Neural crest cell (in vitro differentiated cells): Measurements from ENCODE around the gene POLD2. TPM values are rescaled to one million over a fixed set of nuclear protein-coding genes. Genes with fewer than 3 reads are reported as not detected.

Source experiments
- DNase-seq: peaks from one replicate; pipeline ENCODE4 v3.0.0; 2021; ENCODE audit warnings: low read depth, mixed read lengths, low spot score
- H3K27ac Mint-ChIP-seq: one replicate; pipeline ENCODE4 v1.8.0; 2021; ENCODE audit warnings: mild to moderate bottlenecking, mixed read lengths; ENCODE audit not compliant: unreplicated experiment
- H3K27me3 Mint-ChIP-seq: 2 replicates; pipeline ENCODE4 v1.8.0; 2021; ENCODE audit warnings: low read depth, mild to moderate bottlenecking, mixed read lengths
- H3K36me3 Mint-ChIP-seq: 2 replicates; pipeline ENCODE4 v1.8.0; 2021; ENCODE audit warnings: low read depth, mild to moderate bottlenecking, mixed read lengths
- H3K4me1 Mint-ChIP-seq: 2 replicates; pipeline ENCODE4 v1.8.0; 2021; ENCODE audit warnings: mixed read lengths
- H3K4me3 Mint-ChIP-seq: one replicate; pipeline ENCODE4 v1.8.0; 2021; ENCODE audit warnings: mild to moderate bottlenecking, mixed read lengths
- H3K9me3 Mint-ChIP-seq: 2 replicates; pipeline ENCODE4 v1.8.0; 2021; ENCODE audit warnings: mixed read lengths
- total RNA-seq: library from RNA; stranded (reverse); gene quantifications from 2 replicates; pipeline ENCODE4 v1.2.1, GENCODE V29; 2021
- TF ChIP-seq, protein P1 (sequence below): fragments of 200-600 bp; sonication (generic); conservative IDR thresholded peaks from 2 replicates; pipeline ENCODE4 v1.5.0; 2021; ENCODE audit warnings: antibody characterized with exemption, mild to moderate bottlenecking

POLD2 gene
- total RNA-seq, 1 donor from 2014 or later, result 159 TPM

DNA sequence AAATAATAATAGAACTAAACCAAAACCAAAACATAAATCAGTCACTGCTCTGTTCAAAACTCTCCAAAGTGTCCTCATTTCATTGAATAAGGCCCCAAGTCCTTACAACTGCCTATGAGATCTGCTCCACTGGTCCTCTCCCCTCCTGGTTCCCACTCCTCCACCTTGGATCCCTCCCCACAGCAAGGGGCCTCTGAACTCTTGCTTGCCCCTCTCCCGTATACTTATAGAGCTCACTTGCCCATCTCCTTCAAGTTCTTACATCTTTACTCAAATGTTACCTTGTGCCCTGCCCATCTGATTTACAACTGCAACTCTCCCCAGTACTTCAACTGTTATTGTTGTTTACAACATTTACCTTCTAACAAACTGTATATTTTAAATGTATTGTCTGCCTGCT is 819 bp downstream of the POLD2 start:
- peaks cover 12% of the 10 kb centered on the region for H3K36me3 Mint-ChIP-seq
- DNase-seq, result no peak
- TF ChIP-seq, protein P1, sequence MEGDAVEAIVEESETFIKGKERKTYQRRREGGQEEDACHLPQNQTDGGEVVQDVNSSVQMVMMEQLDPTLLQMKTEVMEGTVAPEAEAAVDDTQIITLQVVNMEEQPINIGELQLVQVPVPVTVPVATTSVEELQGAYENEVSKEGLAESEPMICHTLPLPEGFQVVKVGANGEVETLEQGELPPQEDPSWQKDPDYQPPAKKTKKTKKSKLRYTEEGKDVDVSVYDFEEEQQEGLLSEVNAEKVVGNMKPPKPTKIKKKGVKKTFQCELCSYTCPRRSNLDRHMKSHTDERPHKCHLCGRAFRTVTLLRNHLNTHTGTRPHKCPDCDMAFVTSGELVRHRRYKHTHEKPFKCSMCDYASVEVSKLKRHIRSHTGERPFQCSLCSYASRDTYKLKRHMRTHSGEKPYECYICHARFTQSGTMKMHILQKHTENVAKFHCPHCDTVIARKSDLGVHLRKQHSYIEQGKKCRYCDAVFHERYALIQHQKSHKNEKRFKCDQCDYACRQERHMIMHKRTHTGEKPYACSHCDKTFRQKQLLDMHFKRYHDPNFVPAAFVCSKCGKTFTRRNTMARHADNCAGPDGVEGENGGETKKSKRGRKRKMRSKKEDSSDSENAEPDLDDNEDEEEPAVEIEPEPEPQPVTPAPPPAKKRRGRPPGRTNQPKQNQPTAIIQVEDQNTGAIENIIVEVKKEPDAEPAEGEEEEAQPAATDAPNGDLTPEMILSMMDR, result no peak
- peaks cover 6% of the 10 kb centered on the region for H3K9me3 Mint-ChIP-seq
- H3K27me3 Mint-ChIP-seq, result no peaks in the 10 kb centered on the region
- peak overlapping the region; percentile 93 for H3K4me3 Mint-ChIP-seq
- peaks cover 40% of the 10 kb centered on the region for H3K4me1 Mint-ChIP-seq
- H3K27ac Mint-ChIP-seq, result no peak overlapping the region

DNA sequence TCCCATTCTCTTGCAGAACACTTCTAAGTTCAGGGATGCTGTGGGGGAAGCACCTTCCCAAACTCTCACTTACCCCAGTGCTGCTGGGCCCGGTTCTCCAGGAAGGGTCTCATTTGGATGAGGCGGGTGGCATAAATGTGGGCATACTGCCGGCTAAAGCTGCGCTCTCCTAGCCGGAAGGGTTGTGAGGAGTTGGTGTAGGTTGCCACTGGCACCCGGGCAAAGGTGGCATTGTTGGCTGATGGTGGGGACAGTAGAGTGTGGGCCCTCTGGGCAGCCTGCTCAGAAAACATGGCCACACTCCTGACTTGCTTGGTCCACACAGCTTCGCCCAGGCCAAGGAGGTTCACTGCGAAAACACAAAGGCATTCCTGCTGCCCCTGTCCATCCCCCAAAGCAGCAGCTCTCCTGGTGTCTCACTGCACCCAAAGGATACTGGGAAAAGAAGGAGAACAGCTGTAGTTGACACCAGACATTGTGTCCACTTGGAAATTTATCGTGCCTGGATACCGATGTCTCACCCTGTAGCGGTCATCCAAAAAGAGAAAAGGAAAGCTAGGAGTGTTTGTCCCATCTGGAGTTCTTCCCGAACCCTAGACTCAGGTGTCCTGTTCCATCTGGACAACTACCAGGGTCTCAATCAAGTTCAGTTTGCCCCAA is 1.5 kb downstream of the POLD2 start:
- H3K4me3 Mint-ChIP-seq, result peak overlapping the region; percentile 93
- H3K4me1 Mint-ChIP-seq, result peaks cover 40% of the 10 kb centered on the region
- H3K36me3 Mint-ChIP-seq, result peaks cover 10% of the 10 kb centered on the region
- H3K27me3 Mint-ChIP-seq, result no peaks in the 10 kb centered on the region
- no peak for DNase-seq
- H3K9me3 Mint-ChIP-seq, result peaks cover 3% of the 10 kb centered on the region
- no peak overlapping the region for H3K27ac Mint-ChIP-seq
- TF ChIP-seq, protein P1, result no peak

DNA sequence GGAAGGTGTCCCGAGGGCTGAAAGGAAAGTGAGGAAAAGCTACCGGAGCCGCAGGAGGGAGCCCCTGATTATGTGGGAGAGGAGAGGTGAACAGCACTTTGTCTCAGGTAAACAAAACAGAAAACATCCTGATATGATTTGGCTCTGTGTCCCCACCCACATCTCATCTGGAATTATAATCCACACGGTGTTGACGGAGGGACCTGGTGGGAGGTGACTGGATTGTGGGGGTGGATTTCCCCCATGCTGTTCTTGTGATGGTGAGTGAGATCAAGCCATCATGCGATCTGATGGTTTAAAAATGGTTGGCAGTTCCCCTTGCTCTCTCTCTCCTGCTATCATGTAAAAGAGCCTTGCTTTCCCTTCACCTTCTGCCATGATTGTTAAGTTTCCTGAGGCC is 3.0 kb downstream of the POLD2 start:
- no peaks in the 10 kb centered on the region for H3K9me3 Mint-ChIP-seq
- no peak for DNase-seq
- peaks cover 7% of the 10 kb centered on the region for H3K36me3 Mint-ChIP-seq
- H3K27me3 Mint-ChIP-seq, result no peaks in the 10 kb centered on the region
- H3K4me3 Mint-ChIP-seq, result peak overlapping the region; percentile 72
- TF ChIP-seq, protein P1, result no peak
- H3K27ac Mint-ChIP-seq, result peak overlapping the region; percentile 57
- H3K4me1 Mint-ChIP-seq, result peaks cover 39% of the 10 kb centered on the region

DNA sequence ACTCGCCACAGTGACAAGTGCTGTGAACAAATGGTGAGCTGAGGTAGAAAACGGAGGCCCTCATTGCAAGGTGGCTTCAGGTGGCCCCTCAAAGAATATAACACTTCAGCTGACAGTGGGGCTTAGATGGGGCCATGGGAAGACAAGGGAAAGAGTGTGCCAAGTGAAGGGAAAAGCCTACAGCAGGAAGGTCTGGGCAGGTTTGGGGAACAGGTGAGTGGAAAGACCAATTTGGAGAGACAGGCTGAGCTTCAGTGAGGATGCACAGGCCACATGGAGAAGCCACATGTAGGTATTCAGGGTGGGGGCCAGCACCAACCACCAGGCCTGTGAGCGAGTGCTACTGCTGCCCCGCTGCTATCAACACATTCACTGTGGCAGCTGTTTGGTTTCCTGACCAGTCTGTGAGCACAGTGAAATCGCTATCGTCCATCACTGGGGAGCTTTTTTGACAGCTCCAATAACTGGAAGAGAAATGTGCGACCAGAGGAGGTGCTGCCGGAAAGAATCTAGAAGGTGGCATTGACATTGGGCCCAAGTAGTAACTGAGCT is 3.4 kb downstream of the POLD2 start:
- peaks cover 34% of the 10 kb centered on the region for H3K4me1 Mint-ChIP-seq
- peak overlapping the region; percentile 64 for H3K4me3 Mint-ChIP-seq
- H3K27me3 Mint-ChIP-seq, result no peaks in the 10 kb centered on the region
- TF ChIP-seq, protein P1, result no peak
- peak overlapping the region; percentile 57 for H3K27ac Mint-ChIP-seq
- peaks cover 7% of the 10 kb centered on the region for H3K36me3 Mint-ChIP-seq
- H3K9me3 Mint-ChIP-seq, result no peaks in the 10 kb centered on the region
- DNase-seq, result no peak

DNA sequence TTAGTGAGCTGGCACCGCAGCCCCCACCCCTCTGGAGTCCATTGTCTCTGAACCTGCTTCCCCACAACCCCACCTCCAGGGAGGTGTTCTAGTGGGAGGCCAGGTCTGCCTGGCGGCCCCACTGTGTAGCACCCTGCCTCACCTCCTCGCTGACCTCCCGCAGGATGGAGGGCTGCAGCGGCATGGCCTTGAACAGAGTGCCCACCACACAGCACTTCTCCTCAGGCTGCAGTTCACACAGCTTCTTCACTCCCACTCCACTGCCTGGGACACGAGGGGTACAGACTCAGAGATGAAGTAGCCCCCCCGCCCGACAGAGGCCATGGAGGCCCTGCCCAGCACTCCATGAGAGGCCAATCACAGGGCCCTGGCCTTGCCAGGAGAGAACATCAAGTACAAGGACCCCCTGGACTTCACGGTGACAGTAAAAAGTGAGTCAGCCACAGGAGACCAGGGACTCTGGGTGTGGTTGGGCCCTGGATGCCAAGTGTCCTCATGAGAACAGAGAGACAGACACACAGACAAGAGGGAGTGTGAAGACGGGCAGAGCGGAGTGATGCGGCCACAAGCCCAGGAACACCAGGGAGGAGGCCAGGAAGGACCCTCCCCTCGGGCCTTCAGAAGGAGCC is 5.4 kb downstream of the POLD2 start:
- Mint-ChIP-seq H3K36me3 (peaks cover 16% of the 10 kb centered on the region), H3K4me3 (peak overlapping the region; percentile 54), H3K4me1 (peaks cover 27% of the 10 kb centered on the region), H3K9me3 (no peaks in the 10 kb centered on the region), H3K27ac (no peak overlapping the region), H3K27me3 (no peaks in the 10 kb centered on the region)
- TF ChIP-seq, protein P1, result no peak
- DNase-seq, result no peak
